HCT116 (cell line): ENCODE results near the gene ANXA2. TPM values are rescaled to one million over a fixed set of nuclear protein-coding genes. Genes with fewer than 3 reads are reported as not detected.

Source experiments
- ATAC-seq: fragments of 200-7000 bp; cut with Tn5 transposase; 2 replicates; pipeline ENCODE4 v1.9.1; 2020; ENCODE audit warnings: mild to moderate bottlenecking, moderate library complexity
- BruUV-seq: library from RNA; stranded (reverse); fragments of 400-500 nt; replicated peaks from 2 replicates; lab custom pipeline; 2021; lab: Mats Ljungman, UMichigan
- CTCF ChIA-PET: fragments of 300-600 bp; sonication (Branson Sonifier 250); formaldehyde crosslinking; loops from one replicate; lab custom pipeline; 2021; ENCODE audit warnings: antibody characterized with exemption; lab: Charles Lee
- POLR2A ChIA-PET: fragments of 300-600, 350-600 bp; sonication (Branson Sonifier 250); formaldehyde crosslinking; loops from one replicate; lab custom pipeline; 2021; ENCODE audit warnings: antibody characterized with exemption; lab: Charles Lee
- RAD21 ChIA-PET, 2 experiments: fragments of 300-600 bp; sonication (Branson Sonifier 250); formaldehyde crosslinking; loops; one replicate each; lab custom pipeline; 2023; ENCODE audit warnings: low total read pairs in 2 of 2; ENCODE audit not compliant: uncharacterized antibody in 2 of 2, unreplicated experiment in 2 of 2, low non-redundant PET in 1 of 2; lab: Charles Lee
- DNase-seq: peaks from one replicate; pipeline ENCODE4 v3.0.0-alpha.2; 2010; ENCODE audit warnings: low read depth, low spot score
- H2AFZ ChIP-seq: fragments of 200-600 bp; shearing (Covaris generic), sonication (generic); 2 replicates; pipeline ENCODE4 v1.6.1; 2017; ENCODE audit warnings: low read depth, mixed run types, mixed read lengths, antibody characterized with exemption, low read length; ENCODE audit not compliant: poor library complexity, severe bottlenecking
- H3K27ac ChIP-seq: 2 replicates; pipeline ENCODE4 v1.5.1; 2012; ENCODE audit warnings: low read depth, low read length
- H3K27me3 ChIP-seq: fragments of 200-600 bp; sonication (generic); 2 replicates; pipeline ENCODE4 v1.6.1; 2016; ENCODE audit warnings: mixed run types, low read length, mixed read lengths; ENCODE audit not compliant: insufficient read depth
- H3K36me3 ChIP-seq, 2 experiments: fragments of 200-500 bp in 1 of 2; fragments of 200-600 bp in 1 of 2; sonication (Bioruptor generic) in 1 of 2; sonication (generic) in 1 of 2; 2 replicates each; pipeline versions ENCODE4 v1.5.1 to v1.6.1; 2014 to 2016; ENCODE audit warnings: low read length in 2 of 2, inconsistent platforms in 1 of 2, mixed read lengths in 1 of 2, mixed run types in 1 of 2; ENCODE audit not compliant: insufficient read depth in 2 of 2, control insufficient read depth in 1 of 2
- H3K4me1 ChIP-seq, 2 experiments: fragments of 200-600 bp in 1 of 2; sonication (generic) in 1 of 2; 2 replicates each; pipeline versions ENCODE4 v1.5.1 to v1.6.1; 2012 to 2017; ENCODE audit warnings: low read length in 2 of 2, inconsistent platforms in 1 of 2, mild to moderate bottlenecking in 1 of 2, mixed read lengths in 1 of 2, mixed run types in 1 of 2, moderate library complexity in 1 of 2; ENCODE audit not compliant: insufficient read depth in 2 of 2, control insufficient read depth in 1 of 2
- H3K4me2 ChIP-seq: fragments of 200-600 bp; sonication (generic); 2 replicates; pipeline ENCODE4 v1.6.1; 2017; ENCODE audit warnings: mixed run types, low read length, mixed read lengths
- H3K4me3 ChIP-seq, 2 experiments: fragments of 200-600 bp in 1 of 2; sonication (generic) in 1 of 2; replicated peaks in 1 of 2; 2 replicates each; pipeline ENCODE4 v1.5.1; 2011 to 2016; ENCODE audit warnings: low read length in 2 of 2, control low read depth in 1 of 2, low read depth in 1 of 2, mild to moderate bottlenecking in 1 of 2, mixed read lengths in 1 of 2, mixed run types in 1 of 2
- H3K79me2 ChIP-seq: fragments of 200-600 bp; sonication (generic); 2 replicates; pipeline ENCODE4 v1.6.1; 2017; ENCODE audit warnings: mild to moderate bottlenecking, mixed run types, low read length, moderate library complexity, mixed read lengths; ENCODE audit not compliant: insufficient read depth
- H3K9ac ChIP-seq: fragments of 200-600 bp; sonication (generic); 2 replicates; pipeline ENCODE4 v1.6.1; 2016; ENCODE audit warnings: low read length, mixed read lengths
- H3K9me2 ChIP-seq: fragments of 200-600 bp; sonication (generic), shearing (Covaris generic); 2 replicates; pipeline ENCODE4 v1.6.1; 2017; ENCODE audit warnings: mixed run types, mild to moderate bottlenecking, moderate library complexity; ENCODE audit not compliant: insufficient read depth
- H3K9me3 ChIP-seq, 2 experiments: fragments of 200-500 bp in 1 of 2; fragments of 200-600 bp in 1 of 2; sonication (Bioruptor generic) in 1 of 2; sonication (generic) in 1 of 2; 2 replicates each; pipeline ENCODE4 v1.6.1; 2014 to 2017; ENCODE audit warnings: low read length in 2 of 2, mixed read lengths in 2 of 2, inconsistent platforms in 1 of 2, low read depth in 1 of 2, mild to moderate bottlenecking in 1 of 2, mixed run types in 1 of 2, moderate library complexity in 1 of 2; ENCODE audit not compliant: control insufficient read depth in 1 of 2, insufficient read depth in 1 of 2
- H4K20me1 ChIP-seq: fragments of 200-600 bp; sonication (generic), shearing (Covaris generic); 2 replicates; pipeline ENCODE4 v1.6.1; 2017; ENCODE audit warnings: mixed run types, mild to moderate bottlenecking, moderate library complexity; ENCODE audit not compliant: insufficient read depth
- CBX3 ChIP-seq: IDR thresholded peaks from 2 replicates; pipeline ENCODE4 v1.6.1; 2012; ENCODE audit warnings: low read depth
- EGR1 ChIP-seq: IDR thresholded peaks from 2 replicates; pipeline ENCODE4 v1.6.1; 2012; ENCODE audit warnings: low read depth
- EZH2phosphoT487 ChIP-seq: fragments of 200-600 bp; IDR thresholded peaks from 2 replicates; pipeline ENCODE4 v1.6.1; 2018; ENCODE audit warnings: antibody characterized with exemption, borderline replicate concordance
- FOSL1 ChIP-seq: IDR thresholded peaks from 2 replicates; pipeline ENCODE4 v1.6.1; 2012; ENCODE audit warnings: low read depth
- POLR2AphosphoS5 ChIP-seq: IDR thresholded peaks from 2 replicates; pipeline ENCODE4 v1.6.1; 2011; ENCODE audit warnings: mild to moderate bottlenecking, low read depth, low read length, moderate library complexity
- RAD21 ChIP-seq: IDR thresholded peaks from 2 replicates; pipeline ENCODE4 v1.6.1; 2012; ENCODE audit warnings: low read depth, mild to moderate bottlenecking
- SIN3A ChIP-seq: IDR thresholded peaks from 2 replicates; pipeline ENCODE4 v1.6.1; 2012; ENCODE audit warnings: low read depth
- SP1 ChIP-seq: IDR thresholded peaks from 2 replicates; pipeline ENCODE4 v1.6.1; 2012; ENCODE audit warnings: low read depth
- SRF ChIP-seq: IDR thresholded peaks from 2 replicates; pipeline ENCODE4 v1.6.1; 2012; ENCODE audit warnings: low read depth
- YY1 ChIP-seq: IDR thresholded peaks from 2 replicates; pipeline ENCODE4 v1.6.1; 2011; ENCODE audit warnings: low read length, low read depth, moderate library complexity, mild to moderate bottlenecking; ENCODE audit not compliant: insufficient replicate concordance; ENCODE audit errors: extremely low read depth
- ZFX ChIP-seq: fragments of 450-650 bp; IDR thresholded peaks from 2 replicates; pipeline ENCODE4 v1.6.1; 2017
- ZNF274 ChIP-seq: fragments of 200-500 bp; sonication (Bioruptor generic); IDR thresholded peaks from 2 replicates; pipeline ENCODE4 v1.6.1; 2014; ENCODE audit warnings: mild to moderate bottlenecking, low read depth, low read length, inconsistent platforms
- intact Hi-C: fragments of 100-400 bp; cut with micrococcal nuclease; formaldehyde crosslinking; loops from 2 replicates; pipeline ENCODE4 v1.10.0; 2022
- total RNA-seq: library from RNA; stranded (reverse); gene quantifications from one replicate; pipeline ENCODE4 v1.2.1, GENCODE V29; 2021; ENCODE audit not compliant: unreplicated experiment
- TF ChIP-seq, protein P1 (sequence below): IDR thresholded peaks from 2 replicates; pipeline ENCODE4 v1.6.1; 2011; ENCODE audit warnings: mild to moderate bottlenecking, low read length, moderate library complexity; ENCODE audit not compliant: insufficient replicate concordance; ENCODE audit errors: extremely low read depth
- TF ChIP-seq, protein P2 (sequence below): IDR thresholded peaks from 2 replicates; pipeline ENCODE4 v1.6.1; 2012

ANXA2 gene
- total RNA-seq, 1 experiment from 2014 or later: 1,298 TPM

DNA sequence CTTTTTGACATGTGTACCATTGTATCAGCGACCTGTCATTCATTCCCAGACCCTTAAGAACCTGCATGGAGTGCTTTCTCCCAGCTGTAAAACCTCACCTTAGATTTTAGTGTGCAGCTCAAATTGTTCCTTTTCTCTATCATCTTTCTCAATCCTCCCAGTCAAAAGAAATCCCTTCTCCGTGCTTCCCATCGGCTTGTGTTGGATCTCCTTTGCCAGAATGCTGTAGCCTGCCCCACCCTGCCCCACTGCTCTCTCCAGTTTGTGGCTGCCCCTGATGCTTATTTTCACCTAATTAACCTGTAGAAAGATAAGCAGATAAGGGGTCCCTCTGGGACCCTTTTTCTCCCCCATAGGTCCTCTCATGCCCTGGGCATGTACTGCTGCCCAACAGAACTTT, 51.1 kb downstream of the ANXA2 start:
- H3K27ac ChIP-seq: no peak overlapping the region

DNA sequence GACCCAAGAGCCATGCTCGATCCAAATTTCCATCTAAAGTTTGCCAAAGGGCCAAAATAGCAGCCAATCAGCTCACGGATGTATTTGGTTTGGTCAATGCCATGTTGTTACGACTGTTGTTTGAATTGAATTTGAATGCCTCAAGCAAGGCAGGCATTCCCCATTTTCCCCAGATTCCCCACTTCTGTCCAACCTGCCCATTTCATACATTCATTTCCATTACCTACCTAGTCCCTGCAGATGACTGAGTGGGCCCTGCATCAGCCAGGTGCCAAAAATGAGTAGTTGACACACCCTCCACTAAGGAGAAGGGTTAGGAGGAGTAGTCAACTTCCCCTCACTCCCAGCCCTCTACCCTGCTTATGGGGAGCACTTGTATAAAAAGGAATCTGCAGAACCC, 51.7 kb downstream of the ANXA2 start:
- intact Hi-C loops: no loop called here
- ChIA-PET CTCF (no interaction called here), RAD21 (no interaction called here)
- Histone ChIP-seq H3K4me1 (peaks cover 0 to 7% of the 10 kb centered on the region in 2 experiments; a peak in 1 of 4 replicates), H3K9me2 (no peaks in the 10 kb centered on the region), H3K4me3 (no peak overlapping the region), H3K9ac (no peak overlapping the region), H3K27ac (no peak overlapping the region), H3K27me3 (no peaks in the 10 kb centered on the region), H3K79me2 (peaks cover 6% of the 10 kb centered on the region; the same call in 1 of the 2 replicates)
- ATAC-seq (peak; percentile 22), DNase-seq (no peak)
- no TSS peak for BruUV-seq
- TF ChIP-seq SRF (no peak), POLR2AphosphoS5 (no peak), EGR1 (no peak), YY1 (no peak), SIN3A (no peak), FOSL1 (no peak), RAD21 (no peak), CBX3 (no peak)
- TF ChIP-seq, protein P1, sequence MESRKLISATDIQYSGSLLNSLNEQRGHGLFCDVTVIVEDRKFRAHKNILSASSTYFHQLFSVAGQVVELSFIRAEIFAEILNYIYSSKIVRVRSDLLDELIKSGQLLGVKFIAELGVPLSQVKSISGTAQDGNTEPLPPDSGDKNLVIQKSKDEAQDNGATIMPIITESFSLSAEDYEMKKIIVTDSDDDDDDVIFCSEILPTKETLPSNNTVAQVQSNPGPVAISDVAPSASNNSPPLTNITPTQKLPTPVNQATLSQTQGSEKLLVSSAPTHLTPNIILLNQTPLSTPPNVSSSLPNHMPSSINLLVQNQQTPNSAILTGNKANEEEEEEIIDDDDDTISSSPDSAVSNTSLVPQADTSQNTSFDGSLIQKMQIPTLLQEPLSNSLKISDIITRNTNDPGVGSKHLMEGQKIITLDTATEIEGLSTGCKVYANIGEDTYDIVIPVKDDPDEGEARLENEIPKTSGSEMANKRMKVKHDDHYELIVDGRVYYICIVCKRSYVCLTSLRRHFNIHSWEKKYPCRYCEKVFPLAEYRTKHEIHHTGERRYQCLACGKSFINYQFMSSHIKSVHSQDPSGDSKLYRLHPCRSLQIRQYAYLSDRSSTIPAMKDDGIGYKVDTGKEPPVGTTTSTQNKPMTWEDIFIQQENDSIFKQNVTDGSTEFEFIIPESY: no peak
- TF ChIP-seq, protein P2, sequence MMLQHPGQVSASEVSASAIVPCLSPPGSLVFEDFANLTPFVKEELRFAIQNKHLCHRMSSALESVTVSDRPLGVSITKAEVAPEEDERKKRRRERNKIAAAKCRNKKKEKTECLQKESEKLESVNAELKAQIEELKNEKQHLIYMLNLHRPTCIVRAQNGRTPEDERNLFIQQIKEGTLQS: no peak
- TF ChIP-seq, all 23 proteins: peak for 0
- POLR2A ChIA-PET: no interaction called here
- H2AFZ ChIP-seq: no peak overlapping the region
- H3K9me3 ChIP-seq: no peaks in the 10 kb centered on the region
- peaks cover 3% of the 10 kb centered on the region; the same call in 1 of the 2 replicates for H4K20me1 ChIP-seq
- peaks cover 44 to 50% of the 10 kb centered on the region in 2 experiments for H3K36me3 ChIP-seq
- H3K4me2 ChIP-seq: no peak overlapping the region

More for the DNA sequence above, 51.1 kb downstream of the ANXA2 start:
- Histone ChIP-seq H4K20me1 (peaks cover 3% of the 10 kb centered on the region; the same call in 1 of the 2 replicates), H2AFZ (no peak overlapping the region), H3K36me3 (peaks cover 49 to 56% of the 10 kb centered on the region in 2 experiments), H3K4me1 (peaks cover 0 to 9% of the 10 kb centered on the region in 2 experiments; a peak in 1 of 4 replicates), H3K4me3 (no peak overlapping the region), H3K9me2 (no peaks in the 10 kb centered on the region), H3K27me3 (no peaks in the 10 kb centered on the region), H3K9ac (no peak overlapping the region), H3K9me3 (no peaks in the 10 kb centered on the region), H3K79me2 (peaks cover 7% of the 10 kb centered on the region; the same call in 1 of the 2 replicates), H3K4me2 (no peak overlapping the region)
- ATAC-seq: no peak
- RAD21 ChIA-PET: no interaction called here
- BruUV-seq: no TSS peak
- TF ChIP-seq ZNF274 (no peak), SP1 (no peak), EZH2phosphoT487 (no peak), ZFX (no peak), POLR2AphosphoS5 (0 out of 2 replicates have a peak, but pooled peaks have one; percentile 19)
- DNase-seq: no peak
- POLR2A ChIA-PET: no interaction called here
- CTCF ChIA-PET: no interaction called here
- intact Hi-C loops: no loop called here
